Endothelial cell of umbilical vein (primary cell): ENCODE results near the gene ANKH. TPM values are rescaled to one million over a fixed set of nuclear protein-coding genes. Genes with fewer than 3 reads are reported as not detected.

Experiments
- BruUV-seq: library from RNA; stranded (reverse); fragments of 400-500 nt; replicated peaks from 2 replicates; lab custom pipeline; 2021; lab: Mats Ljungman, UMichigan
- CTCF ChIA-PET: fragments of 300-600, 350-600 bp; sonication (Branson Sonifier 250); formaldehyde crosslinking; loops from one replicate; lab custom pipeline; 2021; ENCODE audit warnings: antibody characterized with exemption, inconsistent platforms; lab: Charles Lee
- POLR2A ChIA-PET: fragments of 300-600, 350-600 bp; sonication (Branson Sonifier 250); formaldehyde crosslinking; loops from one replicate; lab custom pipeline; 2021; ENCODE audit warnings: antibody characterized with exemption, inconsistent platforms; lab: Charles Lee
- DNase-seq: peaks from one replicate; pipeline ENCODE4 v3.0.0-alpha.2; 2011; ENCODE audit warnings: low read depth, low spot score
- FAIRE-seq: peaks from 2 replicates; lab custom pipeline; 2011; peaks lifted over from hg19 to GRCh38; lab: Jason Lieb, UNC
- H2AFZ ChIP-seq: 2 replicates; pipeline ENCODE4 v1.6.0; 2012; ENCODE audit warnings: low read depth, low read length, control low read depth, inconsistent platforms
- H3K27ac ChIP-seq: 2 replicates; pipeline ENCODE4 v1.5.1; 2011; ENCODE audit warnings: low read depth, mild to moderate bottlenecking, control low read depth, low read length, moderate library complexity; ENCODE audit not compliant: insufficient read depth
- H3K27me3 ChIP-seq, 2 experiments: 2 replicates each; pipeline versions ENCODE4 v1.6.0 to v1.6.1; 2011; ENCODE audit warnings: low read length in 2 of 2, mixed read lengths in 1 of 2; ENCODE audit not compliant: control insufficient read depth in 2 of 2, insufficient read depth in 2 of 2
- H3K36me3 ChIP-seq, 2 experiments: 2 replicates in 1 of 2; 3 replicates in 1 of 2; pipeline ENCODE4 v1.5.1; 2011; ENCODE audit warnings: low read length in 2 of 2, mild to moderate bottlenecking in 1 of 2, moderate library complexity in 1 of 2; ENCODE audit not compliant: control insufficient read depth in 2 of 2, insufficient read depth in 2 of 2; ENCODE audit errors: extremely low read depth in 1 of 2
- H3K4me1 ChIP-seq: 3 replicates; pipeline ENCODE4 v1.5.1; 2011; ENCODE audit warnings: mild to moderate bottlenecking, low read length; ENCODE audit not compliant: control insufficient read depth, insufficient read depth; ENCODE audit errors: extremely low read depth
- H3K4me2 ChIP-seq: 2 replicates; pipeline ENCODE4 v1.6.1; 2011; ENCODE audit warnings: low read length, control low read depth, mixed read lengths; ENCODE audit not compliant: insufficient read depth
- H3K4me3 ChIP-seq, 3 experiments: fragments of 200-600 bp in 1 of 3; sonication (generic), shearing (Covaris generic) in 1 of 3; replicated peaks in 1 of 3; 2 replicates each; pipeline ENCODE4 v1.5.1; 2011 to 2016; ENCODE audit warnings: control low read depth in 3 of 3, low read length in 3 of 3, mild to moderate bottlenecking in 2 of 3, inconsistent platforms in 1 of 3, low read depth in 1 of 3, moderate library complexity in 1 of 3; ENCODE audit not compliant: insufficient read depth in 1 of 3
- H3K79me2 ChIP-seq: 2 replicates; pipeline ENCODE4 v1.6.0; 2012; ENCODE audit warnings: low read length, inconsistent platforms; ENCODE audit not compliant: control insufficient read depth, insufficient read depth
- H3K9ac ChIP-seq: replicated peaks from 2 replicates; pipeline ENCODE3; 2011; ENCODE audit warnings: low read length, control low read depth; ENCODE audit not compliant: insufficient read depth; ENCODE audit errors: extremely low read depth
- H3K9me1 ChIP-seq: replicated peaks from 3 replicates; pipeline ENCODE4 v1.6.0; 2011; ENCODE audit warnings: mild to moderate bottlenecking, low read length; ENCODE audit not compliant: control insufficient read depth, insufficient read depth; ENCODE audit errors: extremely low read depth
- H3K9me3 ChIP-seq: replicated peaks from 2 replicates; pipeline ENCODE4 v1.5.1; 2012; ENCODE audit warnings: low read length, inconsistent platforms; ENCODE audit not compliant: control insufficient read depth, insufficient read depth
- H4K20me1 ChIP-seq: replicated peaks from 2 replicates; pipeline ENCODE3; 2011; ENCODE audit warnings: mild to moderate bottlenecking, low read length; ENCODE audit not compliant: control insufficient read depth, insufficient read depth; ENCODE audit errors: extremely low read depth
- EZH2 ChIP-seq: IDR thresholded peaks from 2 replicates; pipeline ENCODE4 v1.6.1; 2012; ENCODE audit warnings: borderline replicate concordance, low read depth, mild to moderate bottlenecking, moderate library complexity, low read length, inconsistent platforms; ENCODE audit not compliant: severe bottlenecking
- FOS ChIP-seq: IDR thresholded peaks from 2 replicates; pipeline ENCODE4 v1.6.1; 2011; ENCODE audit warnings: mild to moderate bottlenecking, low read length, moderate library complexity, borderline replicate concordance; ENCODE audit not compliant: insufficient read depth
- GATA2 ChIP-seq: IDR thresholded peaks from 2 replicates; pipeline ENCODE4 v1.7.0; 2011; ENCODE audit warnings: low read depth, mild to moderate bottlenecking, moderate library complexity, mixed read lengths, low read length; ENCODE audit not compliant: insufficient read length, insufficient read depth
- JUN ChIP-seq: IDR thresholded peaks from 2 replicates; pipeline ENCODE4 v1.6.1; 2011; ENCODE audit warnings: borderline replicate concordance, low read depth; ENCODE audit not compliant: insufficient read length, insufficient read depth
- MAX ChIP-seq: IDR thresholded peaks from 2 replicates; pipeline ENCODE4 v1.6.1; 2011; ENCODE audit not compliant: insufficient read depth, insufficient read length
- MYC ChIP-seq: IDR thresholded peaks from one replicate; pipeline ENCODE4 v1.6.1; 2011; ENCODE audit warnings: mild to moderate bottlenecking, low read depth, low read length
- POLR2A ChIP-seq: IDR thresholded peaks from 2 replicates; pipeline ENCODE4 v1.6.1; 2012; ENCODE audit warnings: low read depth, mild to moderate bottlenecking, control low read depth, low read length
- POLR2AphosphoS5 ChIP-seq: IDR thresholded peaks from 2 replicates; pipeline ENCODE4 v1.6.1; 2012; ENCODE audit warnings: low read depth, mild to moderate bottlenecking, control low read depth, low read length, moderate library complexity; ENCODE audit not compliant: insufficient read depth
- dilution Hi-C: fragments of 300-500 bp; cut with MboI; formaldehyde crosslinking; loops from one replicate; pipeline ENCODE4 v1.15.0; 2019; ENCODE audit warnings: low sequenced_read_pairs; ENCODE audit not compliant: extremely low pct_ligation_motif_present
- intact Hi-C: fragments of 100-400 bp; cut with micrococcal nuclease; formaldehyde crosslinking; loops from one replicate; pipeline ENCODE4 v1.10.0; 2022
- polyA plus RNA-seq, 4 experiments: library from polyadenylated mRNA; depleted of rRNA in 3 of 4; stranded (reverse) in 3 of 4; unstranded in 1 of 4; fragments of >200 nt; gene quantifications; 2 replicates each; pipeline versions ENCODE4 v1.2.1 to v1.2.3, GENCODE V29; 2011 to 2012; ENCODE audit warnings: missing spikeins in 1 of 4
- total RNA-seq: library from RNA; stranded (reverse); gene quantifications from 2 replicates; pipeline ENCODE4 v1.2.3, GENCODE V29; 2021
- TF ChIP-seq, protein P1 (sequence below), 2 donors: IDR thresholded peaks; 1 replicate in 1 of 2; 2 replicates in 1 of 2; pipeline ENCODE4 v1.5.1; 2011; ENCODE audit warnings: low read length in 2 of 2, mild to moderate bottlenecking in 2 of 2, moderate library complexity in 2 of 2, control low read depth in 1 of 2, inconsistent platforms in 1 of 2, low read depth in 1 of 2; ENCODE audit not compliant: insufficient read depth in 1 of 2; ENCODE audit errors: extremely low read depth in 1 of 2

The ANKH gene
- total and polyA plus RNA-seq, 2 donors (not counting 3 experiments of a cell fraction or from before 2014, with no cell fraction given) = 12.7 to 31.4 TPM

GRCh38 chr5:14733661-14734060 lies 137.9 kb downstream of the ANKH start:
- intact Hi-C loops (no loop called here), dilution Hi-C loops (loop anchor here (25.0 kb wide), 1 partner anchor 279 kb away; no protein-coding TSS in a partner anchor)
- POLR2A ChIA-PET = no interaction called here
- Histone ChIP-seq H3K9me3 (no peaks in the 10 kb centered on the region), H3K27me3 (no peaks in the 10 kb centered on the region), H3K27ac (no peak overlapping the region), H3K4me2 (no peak overlapping the region), H3K9me1 (no peaks in the 10 kb centered on the region), H3K79me2 (no peaks in the 10 kb centered on the region), H3K36me3 (no peaks in the 10 kb centered on the region), H3K4me1 (no peaks in the 10 kb centered on the region), H4K20me1 (no peaks in the 10 kb centered on the region), H3K4me3 (no peak overlapping the region), H3K9ac (no peak overlapping the region), H2AFZ (no peak overlapping the region)
- BruUV-seq = no TSS peak
- DNase-seq (no peak), FAIRE-seq (no peak)
- CTCF ChIA-PET = interaction anchor here (2.1 kb wide), 2 partner anchors 14 to 270 kb away, joined by 5 read pairs; no protein-coding TSS in a partner anchor
- TF ChIP-seq JUN (no peak), MYC (no peak), EZH2 (no peak)
- TF ChIP-seq, protein P1, sequence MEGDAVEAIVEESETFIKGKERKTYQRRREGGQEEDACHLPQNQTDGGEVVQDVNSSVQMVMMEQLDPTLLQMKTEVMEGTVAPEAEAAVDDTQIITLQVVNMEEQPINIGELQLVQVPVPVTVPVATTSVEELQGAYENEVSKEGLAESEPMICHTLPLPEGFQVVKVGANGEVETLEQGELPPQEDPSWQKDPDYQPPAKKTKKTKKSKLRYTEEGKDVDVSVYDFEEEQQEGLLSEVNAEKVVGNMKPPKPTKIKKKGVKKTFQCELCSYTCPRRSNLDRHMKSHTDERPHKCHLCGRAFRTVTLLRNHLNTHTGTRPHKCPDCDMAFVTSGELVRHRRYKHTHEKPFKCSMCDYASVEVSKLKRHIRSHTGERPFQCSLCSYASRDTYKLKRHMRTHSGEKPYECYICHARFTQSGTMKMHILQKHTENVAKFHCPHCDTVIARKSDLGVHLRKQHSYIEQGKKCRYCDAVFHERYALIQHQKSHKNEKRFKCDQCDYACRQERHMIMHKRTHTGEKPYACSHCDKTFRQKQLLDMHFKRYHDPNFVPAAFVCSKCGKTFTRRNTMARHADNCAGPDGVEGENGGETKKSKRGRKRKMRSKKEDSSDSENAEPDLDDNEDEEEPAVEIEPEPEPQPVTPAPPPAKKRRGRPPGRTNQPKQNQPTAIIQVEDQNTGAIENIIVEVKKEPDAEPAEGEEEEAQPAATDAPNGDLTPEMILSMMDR (IDR thresholded peaks at IDR 0.05; ENCODE audit: extremely low read depth in 1 of 2, insufficient read depth in 1 of 2, low read depth in 1 of 2, low read length in 2 of 2) = no peak

DNA sequence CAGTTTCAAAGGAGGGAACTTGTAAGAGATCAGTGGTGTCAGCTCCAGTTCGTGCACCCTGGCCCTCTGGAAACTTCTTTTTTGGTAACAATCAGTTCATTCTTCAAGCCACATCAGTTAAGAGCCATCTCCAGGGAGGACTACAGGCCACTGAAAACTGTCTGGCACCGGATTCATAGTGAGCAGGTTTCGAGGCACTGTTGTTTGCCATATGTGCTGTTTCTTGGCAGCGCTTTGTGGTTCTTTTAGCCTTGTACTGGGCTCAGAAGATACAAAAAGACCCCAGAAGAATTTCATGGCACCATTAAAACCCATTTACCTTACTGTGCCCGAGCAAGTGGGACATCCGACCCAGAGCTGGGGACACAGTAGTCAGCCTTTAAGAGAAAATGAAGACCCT lies 138.6 kb downstream of the ANKH start:
- Histone ChIP-seq H3K9me1 (no peaks in the 10 kb centered on the region), H2AFZ (no peak overlapping the region), H3K27ac (no peak overlapping the region), H3K4me3 (no peak overlapping the region), H3K27me3 (no peaks in the 10 kb centered on the region), H3K79me2 (no peaks in the 10 kb centered on the region), H3K4me2 (no peak overlapping the region), H3K9ac (no peak overlapping the region), H3K36me3 (no peaks in the 10 kb centered on the region), H3K4me1 (no peaks in the 10 kb centered on the region), H4K20me1 (no peaks in the 10 kb centered on the region), H3K9me3 (no peaks in the 10 kb centered on the region)
- dilution Hi-C loops = loop anchor here (25.0 kb wide), 1 partner anchor 279 kb away; no protein-coding TSS in a partner anchor
- DNase-seq (no peak), FAIRE-seq (no peak)
- POLR2A ChIA-PET = no interaction called here
- no TSS peak for BruUV-seq
- intact Hi-C loops = no loop called here
- CTCF ChIA-PET = interaction anchor here (2.1 to 2.4 kb wide), 4 partner anchors 13 to 270 kb away, joined by 5 to 14 read pairs (median 8); partner anchors contain the start of gene ANKH
- TF ChIP-seq EZH2 (no peak), FOS (no peak), JUN (no peak), POLR2AphosphoS5 (no peak), POLR2A (no peak), GATA2 (no peak), MYC (no peak), MAX (no peak)
- TF ChIP-seq, protein P1 (IDR thresholded peaks at IDR 0.05; ENCODE audit: extremely low read depth in 1 of 2, insufficient read depth in 1 of 2, low read depth in 1 of 2, low read length in 2 of 2) = no peak
